Measurements from ENCODE around the gene FTO. TPM values are rescaled to one million over a fixed set of nuclear protein-coding genes. Genes with fewer than 3 reads are reported as not detected.

The FTO gene
- total RNA-seq, 2 donors from 2014 or later, result 47.5 to 50.4 TPM

DNA sequence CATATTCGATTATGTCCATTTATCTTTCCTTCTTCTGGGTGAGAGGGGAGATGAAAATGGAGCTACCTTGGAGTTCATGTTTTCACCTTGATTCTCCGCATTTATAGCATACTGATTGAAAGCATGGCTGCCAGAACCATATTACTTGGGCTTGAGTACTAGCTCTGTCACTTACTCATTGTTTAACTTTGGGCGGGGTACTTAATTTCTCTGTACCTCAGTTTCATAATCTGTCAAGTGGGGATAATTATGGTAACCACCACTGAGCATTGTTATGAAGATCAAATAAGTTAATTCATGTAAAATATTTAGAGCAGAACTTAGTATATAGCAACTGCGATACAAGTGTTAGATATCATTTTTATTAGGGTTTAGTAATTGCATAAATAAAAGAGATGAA is 65.2 kb downstream of the FTO start:
- intact Hi-C loops (cut with DNase I), result no loop called here
- TF ChIP-seq POLR2A (IDR thresholded peaks at IDR 0.05) (no peak), CTCF (IDR thresholded peaks at IDR 0.05) (no peak)
- DNase-seq (no peak), ATAC-seq (no peak)
- Histone ChIP-seq H3K4me3 (no peak overlapping the region), H3K4me1 (peaks cover 13% of the 10 kb centered on the region), H3K9me3 (no peaks in the 10 kb centered on the region), H3K27me3 (no peaks in the 10 kb centered on the region), H3K36me3 (replicated peaks in 1 of 2; ENCODE audit: insufficient read depth in 1 of 2, low read depth in 2 of 2) (no peaks in the 10 kb centered on the region), H3K27ac (no peak overlapping the region)
- WGBS, 2 donors, result 83 to 87% methylated on average over 4 of the region's 4 CpGs

DNA sequence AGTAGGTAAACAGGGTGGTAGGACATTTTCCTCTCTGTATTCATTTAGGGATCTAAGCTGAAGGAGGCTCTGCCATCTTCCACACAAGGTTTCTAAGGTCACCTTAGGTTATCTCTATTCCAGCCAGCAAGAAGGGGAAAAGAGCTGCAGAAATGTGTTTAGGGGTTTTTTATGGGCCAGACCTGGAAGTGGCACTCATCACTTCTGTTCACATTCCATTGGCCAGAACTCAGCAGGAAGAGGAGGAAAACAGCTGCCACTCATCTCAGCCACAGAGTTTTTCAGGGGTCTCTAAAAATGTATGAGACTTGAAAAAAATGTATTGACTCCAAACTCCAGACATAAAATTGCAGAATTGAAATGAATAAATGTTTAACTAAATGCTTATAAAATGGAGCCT is 65.8 kb downstream of the FTO start:
- H3K36me3 ChIP-seq (replicated peaks in 1 of 2; ENCODE audit: insufficient read depth in 1 of 2, low read depth in 2 of 2), result no peaks in the 10 kb centered on the region
- no peak overlapping the region for H3K4me3 ChIP-seq
- H3K4me1 ChIP-seq, result peaks cover 19% of the 10 kb centered on the region
- H3K9me3 ChIP-seq, result no peaks in the 10 kb centered on the region
- intact Hi-C loops (cut with DNase I), result no loop called here
- no peak for TF ChIP-seq POLR2A (IDR thresholded peaks at IDR 0.05)
- no peaks in the 10 kb centered on the region for H3K27me3 ChIP-seq
- ATAC-seq (no peak), DNase-seq (no peak)
- no peak overlapping the region for H3K27ac ChIP-seq

DNA sequence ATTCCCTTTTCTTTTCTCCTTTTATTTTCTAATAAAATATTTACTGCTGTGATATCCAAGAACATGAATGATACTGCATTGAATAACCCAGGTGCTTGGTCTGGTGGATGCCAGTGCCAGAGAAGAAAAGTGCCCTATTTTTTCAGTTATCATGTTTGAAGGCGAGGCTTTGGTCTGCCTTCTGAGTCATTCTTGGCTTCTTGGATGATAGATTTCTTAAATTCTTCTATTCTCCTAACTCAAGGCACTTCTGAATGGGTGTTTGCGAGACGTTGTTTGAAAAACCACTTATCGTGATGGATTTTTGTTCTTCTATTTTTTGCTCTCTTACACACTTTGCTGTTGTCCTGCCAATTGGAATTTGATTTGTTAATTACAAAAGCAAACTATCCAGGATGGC is 66.7 kb downstream of the FTO start:
- Histone ChIP-seq H3K27me3 (no peaks in the 10 kb centered on the region), H3K4me1 (peaks cover 27% of the 10 kb centered on the region)
- intact Hi-C loops (cut with DNase I), result no loop called here

DNA sequence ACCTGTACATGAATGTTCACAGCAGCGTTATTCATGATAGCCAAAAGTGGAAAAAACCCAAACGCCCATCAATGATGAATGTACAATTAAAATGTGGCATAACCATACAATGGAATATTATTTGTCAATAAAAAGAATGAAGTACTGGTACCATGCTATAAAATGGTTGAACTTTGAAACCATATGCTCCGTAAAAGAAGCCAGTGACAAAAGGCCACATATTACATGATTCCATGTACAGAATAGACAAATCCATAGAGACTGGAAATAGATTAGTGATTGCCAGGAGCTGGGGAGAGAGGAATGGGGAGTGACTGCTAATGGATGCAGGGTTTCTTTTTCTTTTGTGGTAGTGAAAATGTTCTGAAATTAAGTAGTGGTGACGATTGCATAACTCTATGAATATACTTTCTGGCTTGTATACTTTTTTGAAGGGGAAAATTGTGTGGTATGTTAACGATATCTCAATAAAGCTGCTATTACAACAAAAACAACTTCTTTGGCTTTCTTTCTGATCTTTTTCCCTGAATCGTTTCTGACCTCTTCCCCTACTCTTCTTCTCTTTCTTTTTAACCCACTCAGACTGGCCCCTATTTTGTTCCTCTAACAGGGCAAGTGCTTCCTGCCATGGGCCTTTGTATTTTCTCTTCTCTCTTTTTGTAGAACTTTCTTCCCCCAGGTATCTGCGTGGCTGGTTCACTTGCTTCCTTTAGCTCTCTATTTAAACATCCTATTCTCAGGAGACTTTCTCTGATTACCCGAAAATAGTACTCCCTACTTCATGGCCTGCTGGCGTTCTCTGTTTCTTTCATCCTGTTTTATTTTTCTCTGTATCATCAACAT is 67.9 kb downstream of the FTO start:
- Histone ChIP-seq H3K4me3 (no peak overlapping the region), H3K36me3 (replicated peaks in 1 of 2; ENCODE audit: insufficient read depth in 1 of 2, low read depth in 2 of 2) (no peaks in the 10 kb centered on the region), H3K4me1 (peaks cover 38% of the 10 kb centered on the region), H3K9me3 (no peaks in the 10 kb centered on the region), H3K27me3 (no peaks in the 10 kb centered on the region), H3K27ac (peak overlapping the region in 1 of 4 donors; percentile 46)
- intact Hi-C loops (cut with DNase I), result no loop called here
- DNase-seq, result no peak
- no peak for ATAC-seq
- TF ChIP-seq POLR2A (IDR thresholded peaks at IDR 0.05) (no peak), CTCF (IDR thresholded peaks at IDR 0.05) (no peak)
- 73% methylated on average over 9 of the region's 9 CpGs for WGBS, 2 donors

More for the DNA sequence above, 66.7 kb downstream of the FTO start:
- DNase-seq (no peak), ATAC-seq (no peak)
- TF ChIP-seq CTCF (IDR thresholded peaks at IDR 0.05) (no peak), POLR2A (IDR thresholded peaks at IDR 0.05) (no peak)
- WGBS, 2 donors, result 80 to 81% methylated on average over 4 of the region's 4 CpGs
- H3K4me3 ChIP-seq, result no peak overlapping the region
- H3K9me3 ChIP-seq, result no peaks in the 10 kb centered on the region
- H3K27ac ChIP-seq, result no peak overlapping the region
- H3K36me3 ChIP-seq (replicated peaks in 1 of 2; ENCODE audit: insufficient read depth in 1 of 2, low read depth in 2 of 2), result no peaks in the 10 kb centered on the region

- Histone ChIP-seq H3K27ac (peak overlapping the region; percentile 27 to 64 (median 41)), H3K4me1 (peaks cover 47% of the 10 kb centered on the region), H3K4me3 (no peak overlapping the region), H3K36me3 (replicated peaks in 1 of 2; ENCODE audit: insufficient read depth in 1 of 2, low read depth in 2 of 2) (no peaks in the 10 kb centered on the region), H3K9me3 (no peaks in the 10 kb centered on the region), H3K27me3 (no peaks in the 10 kb centered on the region)
- 11 to 18% methylated on average over 5 of the region's 5 CpGs for WGBS, 2 donors
- peak; percentile 49 to 75 (median 53) for DNase-seq
- TF ChIP-seq CTCF (IDR thresholded peaks at IDR 0.05) (peak; percentile 46 to 88 (median 81)), POLR2A (IDR thresholded peaks at IDR 0.05) (no peak)
- ATAC-seq, result peak; percentile 92
- intact Hi-C loops (cut with DNase I), result no loop called here
Observed at GRCh38 chr16:53773150-53773846, 69.3 kb downstream of the FTO start.
